Fibroblast of gingiva (primary cell): Measurements from ENCODE around the gene RTF2.

Experiments
- DNase-seq: peaks from one replicate; pipeline ENCODE4 v3.0.0-alpha.2; 2011; ENCODE audit warnings: low read depth

The RTF2 gene, protein sequence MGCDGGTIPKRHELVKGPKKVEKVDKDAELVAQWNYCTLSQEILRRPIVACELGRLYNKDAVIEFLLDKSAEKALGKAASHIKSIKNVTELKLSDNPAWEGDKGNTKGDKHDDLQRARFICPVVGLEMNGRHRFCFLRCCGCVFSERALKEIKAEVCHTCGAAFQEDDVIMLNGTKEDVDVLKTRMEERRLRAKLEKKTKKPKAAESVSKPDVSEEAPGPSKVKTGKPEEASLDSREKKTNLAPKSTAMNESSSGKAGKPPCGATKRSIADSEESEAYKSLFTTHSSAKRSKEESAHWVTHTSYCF

GRCh38 chr20:56468316-56469076 is at the start of gene RTF2:
Gene RTF2 (plus strand): TSS chr20:56468627. CDS start chr20:56468698, 71 bp downstream.
- DNase-seq, result peak; percentile 95

DNA sequence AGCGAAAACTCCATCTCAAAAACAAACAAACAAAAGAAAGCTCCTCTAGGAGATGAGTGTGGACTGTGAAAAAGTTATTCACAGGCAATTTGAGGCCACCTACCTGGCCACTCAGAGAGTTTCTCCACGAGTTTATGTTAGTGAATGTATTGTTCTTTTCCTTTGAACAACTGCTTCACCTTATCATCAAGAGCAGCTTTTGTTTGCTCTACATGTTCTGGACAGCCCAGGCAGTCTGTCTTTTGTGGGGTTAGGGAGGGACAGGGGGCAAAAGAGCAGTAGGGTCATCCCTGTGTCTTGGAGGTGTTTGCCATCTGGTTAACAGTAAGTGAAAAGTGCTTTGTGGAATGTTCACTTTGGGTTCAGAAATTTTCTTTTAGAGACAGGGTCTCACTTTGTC is 48.4 kb upstream of the RTF2 start:
- DNase-seq, result no peak

GRCh38 chr20:56420940-56421688 is 47.3 kb upstream of the RTF2 start:
- no peak for DNase-seq

DNA sequence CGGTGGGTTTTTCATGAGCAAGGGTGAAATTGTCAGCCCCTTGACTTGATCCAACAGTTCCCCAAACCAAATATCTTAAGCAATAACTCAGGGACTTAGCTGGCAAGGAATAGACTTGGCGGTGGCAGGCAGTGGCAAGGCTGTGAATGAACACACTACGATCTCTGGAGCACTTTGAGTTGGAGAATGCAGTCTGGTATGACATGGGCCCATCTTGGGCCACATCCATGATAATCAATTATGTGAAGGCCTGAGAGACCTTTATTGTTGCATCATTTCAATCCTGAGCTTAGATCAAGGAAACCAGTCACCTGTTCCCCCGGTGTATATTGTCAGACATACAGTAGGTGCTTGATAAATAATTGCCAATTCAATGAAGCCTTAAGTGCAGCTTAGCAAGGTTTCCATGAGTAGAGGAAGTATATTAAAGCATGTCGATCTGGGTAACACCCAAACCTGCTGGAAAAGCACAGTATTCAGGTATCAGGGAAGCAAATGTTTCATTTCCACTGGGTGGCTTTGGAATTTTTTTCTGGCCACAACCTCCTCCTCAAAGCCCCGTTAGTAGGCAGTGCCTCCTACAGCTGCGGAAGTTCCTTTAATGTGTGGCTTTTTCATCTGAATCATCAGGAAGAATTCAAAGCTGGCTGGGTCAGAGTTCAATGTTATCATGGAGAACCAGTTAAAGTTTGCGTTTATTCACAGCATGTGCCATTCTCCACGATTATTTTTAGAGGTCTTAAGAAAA is 46.2 kb upstream of the RTF2 start:
- DNase-seq, result peak; percentile 26

- DNase-seq, result no peak
Measured at GRCh38 chr20:56422824-56423189, 45.6 kb upstream of the RTF2 start.

DNA sequence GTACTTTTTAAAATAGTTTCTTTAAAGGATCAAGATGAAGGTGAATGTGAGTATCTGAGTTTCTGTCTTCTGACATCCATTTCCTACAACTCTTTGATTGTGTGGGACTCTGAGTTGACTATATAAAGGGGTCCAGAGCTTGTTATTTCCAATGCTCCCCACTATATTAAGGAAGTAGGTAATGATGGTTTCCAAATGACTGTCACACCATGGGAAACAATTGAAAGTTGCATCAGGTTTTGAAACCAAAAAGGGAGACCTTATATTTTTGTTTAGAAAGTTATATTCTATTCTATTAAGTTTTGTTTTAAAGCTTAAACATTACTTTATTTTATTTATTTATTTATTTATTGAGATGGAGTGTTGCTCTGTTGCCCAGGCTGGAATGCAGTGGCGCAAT is 45.2 kb upstream of the RTF2 start:
- no peak for DNase-seq

GRCh38 chr20:56423886-56424285 is 44.5 kb upstream of the RTF2 start:
- DNase-seq, result no peak

DNA sequence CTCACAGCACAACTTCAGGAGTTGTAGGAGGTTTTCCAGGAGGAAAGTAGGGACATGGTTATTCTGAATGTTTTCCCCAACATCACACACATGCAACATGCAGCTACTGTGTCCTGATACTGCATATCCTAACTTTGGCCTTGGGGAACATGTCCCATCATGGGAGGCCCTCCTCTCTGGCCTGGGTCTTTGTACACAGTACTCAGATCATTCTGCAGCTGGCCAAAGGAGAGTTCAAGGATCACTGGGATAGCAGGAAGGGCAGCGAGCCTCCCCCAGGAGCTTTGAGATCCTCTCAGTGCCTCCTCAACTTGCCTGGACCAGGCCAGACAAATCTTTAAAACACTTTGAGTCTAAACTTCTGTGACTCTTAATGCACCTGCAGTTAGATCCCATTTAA is 43.5 kb upstream of the RTF2 start:
- no peak for DNase-seq

- DNase-seq, result no peak
Measured at GRCh38 chr20:56426026-56426425, 42.4 kb upstream of the RTF2 start.

DNA sequence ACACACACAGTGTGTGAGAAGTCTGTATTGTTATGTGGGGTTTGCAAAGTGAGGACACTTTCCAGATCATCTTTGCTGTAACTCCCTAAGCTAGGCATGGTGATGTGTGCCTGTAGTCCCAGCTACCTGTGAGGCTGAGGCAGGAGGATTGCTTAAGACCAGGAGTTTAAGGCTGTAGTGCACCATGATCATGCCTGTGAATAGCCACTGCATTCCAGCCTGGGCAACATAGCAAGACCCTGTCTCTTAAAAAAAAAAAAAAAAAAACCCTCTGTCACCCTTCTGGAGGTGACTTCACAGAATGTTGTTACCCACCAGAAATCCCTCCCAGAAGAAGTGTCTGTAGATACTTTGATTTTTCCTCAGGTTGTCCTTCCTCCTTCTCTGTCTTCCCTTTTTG is 41.5 kb upstream of the RTF2 start:
- DNase-seq, result no peak

- DNase-seq, result no peak
Measured at GRCh38 chr20:56427797-56428196, 40.6 kb upstream of the RTF2 start.

DNA sequence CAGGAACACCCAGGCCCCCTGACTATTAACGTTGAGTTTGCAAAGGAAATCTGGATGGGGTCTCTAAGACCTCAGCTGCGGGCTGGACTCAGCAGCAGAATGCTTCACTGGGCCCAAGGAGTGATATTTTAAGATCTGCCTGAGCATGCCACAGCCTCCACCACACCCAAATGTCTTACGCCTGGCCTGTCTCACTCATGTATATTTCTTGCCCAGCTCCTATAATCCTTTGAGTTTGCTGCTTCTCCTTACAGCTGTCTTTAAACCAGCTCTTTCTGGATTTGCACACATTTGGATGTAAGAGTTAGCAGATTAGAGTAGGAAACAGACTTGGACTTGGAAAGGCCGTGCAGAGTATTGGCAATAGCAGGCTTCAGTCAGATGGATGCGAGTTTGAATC is 40.0 kb upstream of the RTF2 start:
- no peak for DNase-seq

GRCh38 chr20:56428881-56429280 is 39.5 kb upstream of the RTF2 start:
- DNase-seq, result no peak

DNA sequence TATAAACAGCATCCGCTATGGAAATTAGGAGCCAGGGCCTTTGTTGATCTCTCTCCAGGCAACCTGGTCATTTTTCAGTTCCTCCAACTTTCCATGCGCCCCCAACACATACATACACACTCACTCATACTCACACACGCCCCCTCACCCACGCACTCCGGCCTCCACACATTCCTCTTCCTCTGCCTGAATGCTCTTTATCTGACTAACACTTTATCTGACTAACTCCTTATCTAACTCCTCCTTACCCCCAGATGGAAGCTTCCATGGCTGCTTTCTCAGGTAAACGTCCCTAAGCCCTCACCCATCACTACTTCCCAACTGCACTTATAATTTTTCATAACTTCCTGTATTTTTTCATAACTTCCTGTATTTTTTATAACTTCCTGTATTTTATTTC is 38.9 kb upstream of the RTF2 start:
- no peak for DNase-seq

DNA sequence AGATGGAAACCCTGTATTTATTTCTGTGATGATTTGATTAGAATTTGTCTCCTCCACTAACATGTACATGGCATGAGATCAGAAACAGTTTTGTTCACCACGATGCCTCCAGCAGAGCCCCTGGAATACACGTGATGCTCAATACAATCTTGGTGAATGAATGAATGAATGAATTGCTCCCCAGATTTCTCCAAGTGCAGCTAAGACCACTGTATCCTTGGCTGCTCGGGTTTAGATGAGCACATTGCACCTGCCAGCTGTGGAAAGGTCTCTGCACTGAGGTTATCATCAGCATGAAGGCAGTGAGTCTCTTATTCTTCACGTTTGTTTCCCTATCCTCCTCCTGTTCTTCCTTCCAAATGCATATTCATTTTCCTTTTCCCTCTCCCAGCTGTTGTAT is 38.5 kb upstream of the RTF2 start:
- no peak for DNase-seq

DNA sequence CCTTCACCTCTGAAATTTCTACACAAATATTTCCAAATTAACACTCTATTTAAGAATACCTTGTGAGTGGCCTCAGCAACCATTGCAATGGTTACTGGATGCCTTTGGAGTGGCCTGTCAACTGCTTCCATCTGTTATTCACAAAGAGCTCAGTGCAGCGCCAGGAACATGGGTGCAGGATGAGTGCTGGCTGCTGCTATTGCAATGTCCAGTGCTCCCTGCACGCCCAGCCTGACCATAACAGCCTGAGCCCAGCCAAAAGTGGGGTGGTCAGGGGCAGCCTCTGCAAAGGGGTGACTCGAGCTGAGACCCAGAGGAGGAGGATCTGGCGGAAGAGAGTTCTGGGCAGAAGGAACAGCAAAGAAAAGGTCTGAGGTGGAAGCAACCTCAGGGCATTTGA is 38.0 kb upstream of the RTF2 start:
- DNase-seq, result no peak

DNA sequence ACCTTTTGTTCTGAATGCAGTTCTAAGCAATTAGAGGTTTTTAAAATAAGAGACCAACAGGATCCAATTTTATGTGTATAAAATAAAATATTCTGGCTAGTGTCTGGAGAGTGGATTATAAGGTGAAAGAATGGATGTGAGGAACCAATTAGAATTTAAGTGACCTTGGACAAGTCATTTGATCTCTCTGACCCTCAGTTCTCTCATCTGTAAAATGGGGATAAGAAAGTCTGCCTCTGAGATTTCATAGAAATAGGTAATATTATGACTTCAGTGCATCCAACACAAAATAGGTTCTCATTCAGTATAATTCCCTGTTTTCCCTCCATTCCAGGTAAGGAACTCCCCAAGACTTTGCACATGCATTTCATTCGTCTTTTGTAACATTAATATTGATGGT is 37.5 kb upstream of the RTF2 start:
- DNase-seq, result no peak

- DNase-seq, result no peak
Measured at GRCh38 chr20:56431471-56431870, 37.0 kb upstream of the RTF2 start.

GRCh38 chr20:56433221-56433879 is 35.1 kb upstream of the RTF2 start:
- DNase-seq, result no peak

GRCh38 chr20:56433880-56434255 is 34.6 kb upstream of the RTF2 start:
- peak; percentile 66 for DNase-seq

DNA sequence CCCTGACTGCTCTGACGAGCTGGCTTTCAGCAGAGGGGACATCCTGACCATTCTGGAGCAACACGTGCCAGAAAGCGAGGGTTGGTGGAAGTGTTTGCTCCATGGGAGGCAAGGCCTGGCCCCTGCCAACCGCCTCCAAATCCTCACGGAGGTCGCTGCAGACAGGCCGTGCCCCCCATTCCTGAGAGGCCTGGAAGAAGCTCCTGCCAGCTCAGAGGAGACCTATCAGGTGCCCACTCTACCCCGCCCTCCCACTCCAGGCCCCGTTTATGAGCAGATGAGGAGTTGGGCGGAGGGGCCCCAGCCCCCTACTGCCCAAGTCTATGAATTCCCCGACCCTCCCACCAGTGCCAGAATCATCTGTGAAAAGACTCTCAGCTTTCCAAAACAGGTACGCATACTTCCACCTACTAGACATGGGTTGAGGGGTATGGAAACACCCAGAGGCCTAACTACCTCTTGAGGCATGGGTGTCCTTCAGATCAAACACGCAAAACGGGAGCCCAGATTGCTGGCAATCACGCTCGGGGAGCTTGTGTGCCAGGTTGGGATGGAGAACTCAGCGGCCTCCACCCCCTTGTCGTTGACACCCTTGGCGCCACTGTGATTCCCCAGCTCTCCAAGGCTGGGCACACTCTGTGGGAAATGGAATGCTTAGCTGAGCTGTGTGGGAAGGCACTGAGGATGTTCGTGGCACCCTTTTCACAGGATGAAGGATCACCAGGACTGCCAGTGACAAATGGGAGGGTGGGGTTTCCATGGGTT is 31.0 kb upstream of the RTF2 start:
- no peak for DNase-seq
